D721Med (cell line): ENCODE measurements around the gene ANKLE1.
"Not testable (repeated sequence)": the region's sequence is repeated elsewhere in the genome, so short reads cannot be mapped to it uniquely, and the experiment has no call there.

Experiments used
- DNase-seq: peaks from one replicate; pipeline ENCODE4 v3.0.0; 2011; ENCODE audit warnings: low spot score; ENCODE audit not compliant: insufficient read length
- FAIRE-seq: peaks from 2 replicates; lab custom pipeline; 2011; peaks lifted over from hg19 to GRCh38; lab: Jason Lieb, UNC
- CTCF ChIP-seq: IDR thresholded peaks from 2 replicates; pipeline ENCODE4 v1.5.1; 2012; ENCODE audit warnings: mild to moderate bottlenecking, control low read depth; ENCODE audit not compliant: insufficient read depth; ENCODE audit errors: missing control alignments

ANKLE1 gene

GRCh38 chr19:17286263-17286662, 4.6 kb downstream of the ANKLE1 start:
- no peak for DNase-seq
- FAIRE-seq: no peak
- TF ChIP-seq CTCF: no peak

- no peak for FAIRE-seq
- no peak for DNase-seq
- no peak for TF ChIP-seq CTCF
Observed at GRCh38 chr19:17286752-17287151, 5.1 kb downstream of the ANKLE1 start.

GRCh38 chr19:17289489-17289888, 7.8 kb downstream of the ANKLE1 start:
- FAIRE-seq (no peak), DNase-seq (peak; percentile 91)
- TF ChIP-seq CTCF: no peak

GRCh38 chr19:17292301-17293074, 10.8 kb downstream of the ANKLE1 start:
- DNase-seq (peak; percentile 94), FAIRE-seq (no peak)

GRCh38 chr19:17293605-17294004, 11.9 kb downstream of the ANKLE1 start:
- FAIRE-seq: no peak

More at GRCh38 chr19:17292301-17293074, 10.8 kb downstream of the ANKLE1 start:
- TF ChIP-seq CTCF: peak; percentile 58

GRCh38 chr19:17294051-17294891, 12.6 kb downstream of the ANKLE1 start:
- FAIRE-seq: no peak
- DNase-seq: no peak
- TF ChIP-seq CTCF: no peak

More at GRCh38 chr19:17293605-17294004, 11.9 kb downstream of the ANKLE1 start:
- no peak for TF ChIP-seq CTCF
- no peak for DNase-seq

- DNase-seq, FAIRE-seq: not testable (repeated sequence)
Observed at GRCh38 chr19:17295551-17295950, 13.8 kb downstream of the ANKLE1 start.
